ENCODE data around the gene RIMS1.

The RIMS1 gene

GRCh38 chr6:72081871-72082270 lies 195.5 kb downstream of the RIMS1 start:
- Histone ChIP-seq H3K4me3 (ENCODE audit: insufficient read depth, low read depth, low read length) (no peak overlapping the region), H3K27me3 (ENCODE audit: control insufficient read depth, insufficient read depth, low read length, poor library complexity, severe bottlenecking) (no peaks in the 10 kb centered on the region), H3K9me3 (ENCODE audit: control insufficient read depth, low read length) (no peaks in the 10 kb centered on the region), H3K4me1 (ENCODE audit: control insufficient read depth, insufficient read depth, low read length) (no peaks in the 10 kb centered on the region), H3K36me3 (ENCODE audit: control insufficient read depth, insufficient read depth, low read length) (no peaks in the 10 kb centered on the region), H3K27ac (ENCODE audit: insufficient read depth, low read depth, low read length, poor library complexity, severe bottlenecking) (no peak overlapping the region)

DNA sequence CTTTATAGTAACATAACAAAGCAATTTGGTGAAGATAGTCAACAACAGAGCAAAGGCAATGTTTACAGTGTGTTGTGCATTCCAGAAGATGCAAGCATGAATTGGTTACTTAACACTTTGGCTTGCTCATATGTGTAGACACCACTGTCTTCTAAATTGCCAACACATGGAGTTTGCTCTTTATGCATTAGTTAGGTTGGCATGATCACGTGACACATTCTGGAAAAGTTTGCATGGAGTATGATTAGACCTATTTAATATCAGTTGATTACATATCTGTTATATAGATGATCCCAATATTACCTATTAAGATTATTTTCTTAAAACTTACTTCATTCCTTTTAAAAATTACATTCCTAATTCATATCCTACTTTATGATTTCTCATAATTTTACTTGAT lies 197.6 kb downstream of the RIMS1 start:
- WGBS, 2 experiments: no CpG with 5 or more reads among the region's 1 CpG

GRCh38 chr6:72084992-72085569 lies 198.7 kb downstream of the RIMS1 start:
- Histone ChIP-seq H3K4me1 (ENCODE audit: control insufficient read depth, insufficient read depth, low read length) (no peaks in the 10 kb centered on the region), H3K36me3 (ENCODE audit: control insufficient read depth, insufficient read depth, low read length) (no peaks in the 10 kb centered on the region), H3K4me3 (ENCODE audit: insufficient read depth, low read depth, low read length) (no peak overlapping the region), H3K27me3 (ENCODE audit: control insufficient read depth, insufficient read depth, low read length, poor library complexity, severe bottlenecking) (no peaks in the 10 kb centered on the region), H3K27ac (ENCODE audit: insufficient read depth, low read depth, low read length, poor library complexity, severe bottlenecking) (no peak overlapping the region), H3K9me3 (ENCODE audit: control insufficient read depth, low read length) (no peaks in the 10 kb centered on the region)
- WGBS, 2 experiments: no CpG with 5 or more reads among the region's 1 CpG

More for the DNA sequence above, 197.6 kb downstream of the RIMS1 start:
- no peak overlapping the region for H3K27ac ChIP-seq (ENCODE audit: insufficient read depth, low read depth, low read length, poor library complexity, severe bottlenecking)
- no peak overlapping the region for H3K4me3 ChIP-seq (ENCODE audit: insufficient read depth, low read depth, low read length)
- no peaks in the 10 kb centered on the region for H3K9me3 ChIP-seq (ENCODE audit: control insufficient read depth, low read length)
- no peaks in the 10 kb centered on the region for H3K4me1 ChIP-seq (ENCODE audit: control insufficient read depth, insufficient read depth, low read length)
- no peaks in the 10 kb centered on the region for H3K27me3 ChIP-seq (ENCODE audit: control insufficient read depth, insufficient read depth, low read length, poor library complexity, severe bottlenecking)
- H3K36me3 ChIP-seq (ENCODE audit: control insufficient read depth, insufficient read depth, low read length): no peaks in the 10 kb centered on the region

GRCh38 chr6:72094506-72094905 lies 208.2 kb downstream of the RIMS1 start:
- Histone ChIP-seq H3K36me3 (ENCODE audit: control insufficient read depth, insufficient read depth, low read length) (no peaks in the 10 kb centered on the region), H3K4me3 (ENCODE audit: insufficient read depth, low read depth, low read length) (no peak overlapping the region), H3K4me1 (ENCODE audit: control insufficient read depth, insufficient read depth, low read length) (no peaks in the 10 kb centered on the region), H3K27me3 (ENCODE audit: control insufficient read depth, insufficient read depth, low read length, poor library complexity, severe bottlenecking) (no peaks in the 10 kb centered on the region), H3K27ac (ENCODE audit: insufficient read depth, low read depth, low read length, poor library complexity, severe bottlenecking) (no peak overlapping the region), H3K9me3 (ENCODE audit: control insufficient read depth, low read length) (no peaks in the 10 kb centered on the region)
- 100% methylated on average over 1 of the region's 1 CpG; no CpG with 5 or more reads in 1 of the 2 experiments for WGBS, 2 experiments

DNA sequence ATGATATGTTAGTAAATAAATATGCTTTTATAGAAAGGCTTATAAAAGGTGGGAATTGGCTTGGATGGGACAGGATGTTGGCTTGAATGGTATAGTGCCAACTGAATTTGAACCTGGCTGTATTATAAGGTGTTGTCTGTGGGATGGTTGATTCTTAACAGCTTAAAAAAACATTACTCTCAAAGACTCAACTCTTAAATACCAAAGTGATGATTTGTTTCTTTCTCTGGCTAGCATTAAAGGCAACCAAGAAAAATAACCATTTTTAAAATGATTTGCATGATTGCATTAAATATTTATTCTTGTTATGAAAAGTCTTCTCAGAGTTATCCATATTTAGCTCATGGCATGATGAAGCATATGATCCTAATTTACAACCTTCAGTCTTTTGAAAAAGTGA lies 216.2 kb downstream of the RIMS1 start:
- Histone ChIP-seq H3K4me1 (ENCODE audit: control insufficient read depth, insufficient read depth, low read length) (no peaks in the 10 kb centered on the region), H3K9me3 (ENCODE audit: control insufficient read depth, low read length) (no peaks in the 10 kb centered on the region), H3K27me3 (ENCODE audit: control insufficient read depth, insufficient read depth, low read length, poor library complexity, severe bottlenecking) (no peaks in the 10 kb centered on the region), H3K36me3 (ENCODE audit: control insufficient read depth, insufficient read depth, low read length) (no peaks in the 10 kb centered on the region), H3K27ac (ENCODE audit: insufficient read depth, low read depth, low read length, poor library complexity, severe bottlenecking) (no peak overlapping the region), H3K4me3 (ENCODE audit: insufficient read depth, low read depth, low read length) (no peak overlapping the region)

- 53 to 65% methylated on average over 2 of the region's 2 CpGs for WGBS, 2 experiments
- H3K36me3 ChIP-seq (ENCODE audit: control insufficient read depth, insufficient read depth, low read length): no peaks in the 10 kb centered on the region
- H3K4me3 ChIP-seq (ENCODE audit: insufficient read depth, low read depth, low read length): no peak overlapping the region
- peaks cover 5% of the 10 kb centered on the region for H3K4me1 ChIP-seq (ENCODE audit: control insufficient read depth, insufficient read depth, low read length)
- H3K27me3 ChIP-seq (ENCODE audit: control insufficient read depth, insufficient read depth, low read length, poor library complexity, severe bottlenecking): no peaks in the 10 kb centered on the region
- H3K27ac ChIP-seq (ENCODE audit: insufficient read depth, low read depth, low read length, poor library complexity, severe bottlenecking): no peak overlapping the region
- no peaks in the 10 kb centered on the region for H3K9me3 ChIP-seq (ENCODE audit: control insufficient read depth, low read length)
These were observed 225.3 kb downstream of the RIMS1 start for GRCh38 chr6:72111611-72112010.

GRCh38 chr6:72130327-72130726 lies 244.0 kb downstream of the RIMS1 start:
- Histone ChIP-seq H3K4me1 (ENCODE audit: control insufficient read depth, insufficient read depth, low read length) (no peaks in the 10 kb centered on the region), H3K4me3 (ENCODE audit: insufficient read depth, low read depth, low read length) (no peak overlapping the region), H3K27ac (ENCODE audit: insufficient read depth, low read depth, low read length, poor library complexity, severe bottlenecking) (no peak overlapping the region), H3K9me3 (ENCODE audit: control insufficient read depth, low read length) (no peaks in the 10 kb centered on the region), H3K27me3 (ENCODE audit: control insufficient read depth, insufficient read depth, low read length, poor library complexity, severe bottlenecking) (no peaks in the 10 kb centered on the region), H3K36me3 (ENCODE audit: control insufficient read depth, insufficient read depth, low read length) (no peaks in the 10 kb centered on the region)
- WGBS, 2 experiments: 95 to 100% methylated on average over 2 of the region's 2 CpGs

GRCh38 chr6:72132427-72132826 lies 246.1 kb downstream of the RIMS1 start:
- H3K27me3 ChIP-seq (ENCODE audit: control insufficient read depth, insufficient read depth, low read length, poor library complexity, severe bottlenecking): no peaks in the 10 kb centered on the region
- H3K9me3 ChIP-seq (ENCODE audit: control insufficient read depth, low read length): no peaks in the 10 kb centered on the region
- no peaks in the 10 kb centered on the region for H3K36me3 ChIP-seq (ENCODE audit: control insufficient read depth, insufficient read depth, low read length)
- no peak overlapping the region for H3K4me3 ChIP-seq (ENCODE audit: insufficient read depth, low read depth, low read length)
- H3K4me1 ChIP-seq (ENCODE audit: control insufficient read depth, insufficient read depth, low read length): no peaks in the 10 kb centered on the region
- no CpG with 5 or more reads among the region's 1 CpG for WGBS, 2 experiments
- H3K27ac ChIP-seq (ENCODE audit: insufficient read depth, low read depth, low read length, poor library complexity, severe bottlenecking): no peak overlapping the region

DNA sequence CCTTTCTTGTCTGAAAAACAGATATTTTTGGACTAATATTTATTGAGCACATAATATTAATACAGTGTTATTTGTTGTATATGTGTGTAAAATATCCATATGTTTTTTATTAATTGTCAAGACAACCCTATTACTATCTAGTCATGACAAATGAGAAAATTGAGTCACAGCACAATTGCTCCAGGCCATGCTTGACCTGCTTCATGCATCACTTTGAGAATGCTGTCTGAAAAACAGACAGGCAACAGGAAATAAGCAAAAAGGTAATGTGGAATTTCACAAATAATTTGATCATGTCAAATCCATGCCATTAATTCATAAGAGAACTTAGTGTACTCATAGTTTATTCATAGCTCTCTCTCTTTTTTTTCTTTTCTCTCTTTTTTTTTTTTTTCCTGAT lies 246.5 kb downstream of the RIMS1 start:
- no peaks in the 10 kb centered on the region for H3K27me3 ChIP-seq (ENCODE audit: control insufficient read depth, insufficient read depth, low read length, poor library complexity, severe bottlenecking)
- no peak overlapping the region for H3K27ac ChIP-seq (ENCODE audit: insufficient read depth, low read depth, low read length, poor library complexity, severe bottlenecking)
- H3K36me3 ChIP-seq (ENCODE audit: control insufficient read depth, insufficient read depth, low read length): no peaks in the 10 kb centered on the region
- no peaks in the 10 kb centered on the region for H3K9me3 ChIP-seq (ENCODE audit: control insufficient read depth, low read length)
- no peaks in the 10 kb centered on the region for H3K4me1 ChIP-seq (ENCODE audit: control insufficient read depth, insufficient read depth, low read length)
- no peak overlapping the region for H3K4me3 ChIP-seq (ENCODE audit: insufficient read depth, low read depth, low read length)

GRCh38 chr6:72133324-72133723 lies 247.0 kb downstream of the RIMS1 start:
- Histone ChIP-seq H3K9me3 (ENCODE audit: control insufficient read depth, low read length) (no peaks in the 10 kb centered on the region), H3K27me3 (ENCODE audit: control insufficient read depth, insufficient read depth, low read length, poor library complexity, severe bottlenecking) (no peaks in the 10 kb centered on the region), H3K4me3 (ENCODE audit: insufficient read depth, low read depth, low read length) (no peak overlapping the region), H3K27ac (ENCODE audit: insufficient read depth, low read depth, low read length, poor library complexity, severe bottlenecking) (no peak overlapping the region), H3K4me1 (ENCODE audit: control insufficient read depth, insufficient read depth, low read length) (no peaks in the 10 kb centered on the region), H3K36me3 (ENCODE audit: control insufficient read depth, insufficient read depth, low read length) (no peaks in the 10 kb centered on the region)
- WGBS, 2 experiments: 87 to 100% methylated on average over 1 of the region's 1 CpG

DNA sequence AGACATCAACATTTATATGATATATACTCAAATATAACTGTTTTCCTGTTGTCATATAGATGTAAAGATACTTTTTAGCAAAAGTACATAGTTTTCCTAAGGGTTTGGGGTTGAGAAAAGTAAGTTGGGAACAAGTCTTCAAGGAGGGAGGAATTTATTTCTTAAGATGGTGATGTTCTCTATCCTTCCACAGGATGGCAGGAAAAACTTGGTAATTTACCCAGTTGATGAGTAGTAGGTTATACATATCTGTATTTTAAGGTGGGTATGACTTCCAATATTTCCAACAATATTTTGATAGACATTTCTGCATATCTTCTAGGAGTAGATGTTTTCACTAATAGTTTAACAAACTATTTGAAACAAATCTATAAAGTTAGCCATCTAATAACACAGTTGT lies 254.4 kb downstream of the RIMS1 start:
- Histone ChIP-seq H3K27me3 (ENCODE audit: control insufficient read depth, insufficient read depth, low read length, poor library complexity, severe bottlenecking) (no peaks in the 10 kb centered on the region), H3K4me3 (ENCODE audit: insufficient read depth, low read depth, low read length) (no peak overlapping the region), H3K36me3 (ENCODE audit: control insufficient read depth, insufficient read depth, low read length) (no peaks in the 10 kb centered on the region), H3K9me3 (ENCODE audit: control insufficient read depth, low read length) (no peaks in the 10 kb centered on the region), H3K27ac (ENCODE audit: insufficient read depth, low read depth, low read length, poor library complexity, severe bottlenecking) (no peak overlapping the region), H3K4me1 (ENCODE audit: control insufficient read depth, insufficient read depth, low read length) (no peaks in the 10 kb centered on the region)
